Measurements from ENCODE around the gene PKN1.

Gene PKN1

DNA sequence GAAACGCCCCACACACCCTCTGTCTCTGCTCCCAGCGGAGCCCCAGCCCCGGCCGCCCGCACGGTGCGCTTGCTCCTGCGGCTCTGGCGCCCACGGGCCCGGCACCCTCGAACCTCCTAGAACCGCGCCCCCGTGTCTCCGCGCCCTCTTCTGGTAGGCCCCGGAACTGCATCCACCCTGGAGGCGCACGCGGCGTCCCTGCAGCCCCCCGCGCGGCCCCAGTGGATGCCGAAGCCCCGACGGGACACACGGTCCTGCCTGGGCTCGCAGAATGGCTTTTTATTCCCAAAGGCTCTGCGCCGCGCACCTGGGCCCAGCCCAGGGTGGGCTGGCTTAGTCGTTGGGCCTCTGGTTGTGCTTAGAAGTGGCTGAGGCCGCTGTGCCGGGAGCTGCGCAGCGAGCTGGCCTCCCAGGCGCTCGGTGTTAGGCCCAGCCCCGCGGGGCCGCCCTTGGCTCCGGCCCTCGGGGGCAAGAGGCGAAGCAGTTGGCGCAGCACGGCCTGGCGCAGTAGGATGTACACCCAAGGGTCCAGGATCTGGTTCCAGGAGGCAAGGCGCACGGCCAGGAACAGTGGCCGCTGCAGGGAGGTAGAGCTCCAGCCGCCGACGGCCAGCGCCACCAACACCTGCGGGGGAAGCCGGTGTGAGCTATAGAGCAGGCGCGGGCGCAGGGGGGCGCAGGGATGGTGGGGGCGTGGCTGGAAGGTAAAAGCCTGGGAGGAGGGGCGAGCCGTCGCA, 39.3 kb downstream of the PKN1 start:
- Mint-ChIP-seq H3K4me3 (peak overlapping the region in 1 of 3 experiments; percentile 41), H3K27me3 (ENCODE audit: low read depth) (peaks cover 5% of the 10 kb centered on the region), H3K27ac (no peak overlapping the region), H3K9me3 (no peaks in the 10 kb centered on the region), H3K4me1 (peaks cover 21% of the 10 kb centered on the region), H3K36me3 (ENCODE audit: low read depth) (peaks cover 17% of the 10 kb centered on the region)
- TF ChIP-seq, protein P1, sequence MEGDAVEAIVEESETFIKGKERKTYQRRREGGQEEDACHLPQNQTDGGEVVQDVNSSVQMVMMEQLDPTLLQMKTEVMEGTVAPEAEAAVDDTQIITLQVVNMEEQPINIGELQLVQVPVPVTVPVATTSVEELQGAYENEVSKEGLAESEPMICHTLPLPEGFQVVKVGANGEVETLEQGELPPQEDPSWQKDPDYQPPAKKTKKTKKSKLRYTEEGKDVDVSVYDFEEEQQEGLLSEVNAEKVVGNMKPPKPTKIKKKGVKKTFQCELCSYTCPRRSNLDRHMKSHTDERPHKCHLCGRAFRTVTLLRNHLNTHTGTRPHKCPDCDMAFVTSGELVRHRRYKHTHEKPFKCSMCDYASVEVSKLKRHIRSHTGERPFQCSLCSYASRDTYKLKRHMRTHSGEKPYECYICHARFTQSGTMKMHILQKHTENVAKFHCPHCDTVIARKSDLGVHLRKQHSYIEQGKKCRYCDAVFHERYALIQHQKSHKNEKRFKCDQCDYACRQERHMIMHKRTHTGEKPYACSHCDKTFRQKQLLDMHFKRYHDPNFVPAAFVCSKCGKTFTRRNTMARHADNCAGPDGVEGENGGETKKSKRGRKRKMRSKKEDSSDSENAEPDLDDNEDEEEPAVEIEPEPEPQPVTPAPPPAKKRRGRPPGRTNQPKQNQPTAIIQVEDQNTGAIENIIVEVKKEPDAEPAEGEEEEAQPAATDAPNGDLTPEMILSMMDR (IDR thresholded peaks at IDR 0.05; ENCODE audit: unreplicated experiment in 3 of 3) = peak; percentile 98 to 99 (median 99)

GRCh38 chr19:14473073-14473977, 40.2 kb downstream of the PKN1 start:
- Mint-ChIP-seq H3K4me3 (peak overlapping the region in 1 of 3 experiments; percentile 41), H3K4me1 (peaks cover 27% of the 10 kb centered on the region), H3K27me3 (ENCODE audit: low read depth) (peaks cover 5% of the 10 kb centered on the region), H3K9me3 (no peaks in the 10 kb centered on the region), H3K27ac (no peak overlapping the region), H3K36me3 (ENCODE audit: low read depth) (peaks cover 17% of the 10 kb centered on the region)
- TF ChIP-seq, protein P1 (IDR thresholded peaks at IDR 0.05; ENCODE audit: unreplicated experiment in 3 of 3) = no peak

DNA sequence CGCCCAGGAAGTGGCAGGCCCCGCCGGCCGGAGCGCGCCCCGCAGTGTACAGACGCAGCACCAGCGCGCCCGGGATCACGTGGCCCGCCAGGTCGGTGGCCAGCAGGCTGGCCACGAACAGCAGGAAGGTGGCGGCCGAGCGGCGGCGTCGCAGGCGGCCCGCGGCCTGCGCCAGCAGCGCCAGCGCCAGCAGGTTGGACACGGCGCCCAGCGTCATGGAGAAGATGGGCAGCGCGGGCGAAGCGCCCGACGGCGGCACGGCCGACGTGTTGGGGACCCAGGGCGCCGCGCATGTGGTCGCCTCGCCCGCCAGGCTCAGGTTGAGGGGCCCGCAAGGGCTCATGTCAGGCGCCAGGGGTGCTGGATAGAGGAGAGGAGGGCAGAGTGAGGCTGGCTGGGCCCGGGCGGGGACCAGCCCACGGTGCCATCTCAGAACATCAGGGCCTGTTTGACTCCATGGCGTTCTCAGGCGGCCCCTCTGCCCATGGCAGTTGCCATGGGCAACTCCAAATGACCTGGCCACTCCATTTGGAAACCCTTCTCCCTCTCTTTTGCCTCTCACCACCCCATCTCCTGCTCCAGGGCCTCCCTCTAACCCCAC, 41.0 kb downstream of the PKN1 start:
- no peaks in the 10 kb centered on the region for H3K9me3 Mint-ChIP-seq
- peak overlapping the region in 1 of 3 experiments; percentile 63 for H3K27ac Mint-ChIP-seq
- peaks cover 27% of the 10 kb centered on the region for H3K4me1 Mint-ChIP-seq
- H3K36me3 Mint-ChIP-seq (ENCODE audit: low read depth) = peaks cover 17% of the 10 kb centered on the region
- H3K27me3 Mint-ChIP-seq (ENCODE audit: low read depth) = peaks cover 5% of the 10 kb centered on the region
- peak overlapping the region; percentile 6 to 54 (median 48) for H3K4me3 Mint-ChIP-seq
- TF ChIP-seq, protein P1 (IDR thresholded peaks at IDR 0.05; ENCODE audit: unreplicated experiment in 3 of 3) = no peak

DNA sequence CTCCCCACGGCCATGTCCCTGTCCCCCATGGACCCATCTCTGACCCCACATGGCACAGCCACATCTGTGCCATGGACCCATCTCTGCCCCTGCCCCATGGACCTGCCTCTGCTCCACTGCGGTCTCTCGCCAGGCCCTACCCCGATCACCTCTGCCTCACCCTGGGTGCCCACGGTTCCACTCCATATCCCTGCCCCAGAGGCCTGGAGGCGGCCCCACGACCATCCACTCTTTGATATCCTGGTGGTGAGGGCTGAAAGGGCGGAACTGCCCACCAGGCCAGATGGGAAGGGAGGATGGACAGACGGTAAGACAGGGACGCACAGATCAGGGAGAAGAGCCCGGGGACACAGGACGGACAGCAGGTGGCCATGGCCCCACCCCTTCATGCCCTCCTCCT, 41.7 kb downstream of the PKN1 start:
- peak overlapping the region; percentile 26 to 54 (median 48) for H3K4me3 Mint-ChIP-seq
- peaks cover 5% of the 10 kb centered on the region for H3K27me3 Mint-ChIP-seq (ENCODE audit: low read depth)
- no peaks in the 10 kb centered on the region for H3K9me3 Mint-ChIP-seq
- H3K27ac Mint-ChIP-seq = peak overlapping the region in 1 of 3 experiments; percentile 63
- H3K4me1 Mint-ChIP-seq = peaks cover 27% of the 10 kb centered on the region
- TF ChIP-seq, protein P1 (IDR thresholded peaks at IDR 0.05; ENCODE audit: unreplicated experiment in 3 of 3) = no peak
- H3K36me3 Mint-ChIP-seq (ENCODE audit: low read depth) = peaks cover 11% of the 10 kb centered on the region

DNA sequence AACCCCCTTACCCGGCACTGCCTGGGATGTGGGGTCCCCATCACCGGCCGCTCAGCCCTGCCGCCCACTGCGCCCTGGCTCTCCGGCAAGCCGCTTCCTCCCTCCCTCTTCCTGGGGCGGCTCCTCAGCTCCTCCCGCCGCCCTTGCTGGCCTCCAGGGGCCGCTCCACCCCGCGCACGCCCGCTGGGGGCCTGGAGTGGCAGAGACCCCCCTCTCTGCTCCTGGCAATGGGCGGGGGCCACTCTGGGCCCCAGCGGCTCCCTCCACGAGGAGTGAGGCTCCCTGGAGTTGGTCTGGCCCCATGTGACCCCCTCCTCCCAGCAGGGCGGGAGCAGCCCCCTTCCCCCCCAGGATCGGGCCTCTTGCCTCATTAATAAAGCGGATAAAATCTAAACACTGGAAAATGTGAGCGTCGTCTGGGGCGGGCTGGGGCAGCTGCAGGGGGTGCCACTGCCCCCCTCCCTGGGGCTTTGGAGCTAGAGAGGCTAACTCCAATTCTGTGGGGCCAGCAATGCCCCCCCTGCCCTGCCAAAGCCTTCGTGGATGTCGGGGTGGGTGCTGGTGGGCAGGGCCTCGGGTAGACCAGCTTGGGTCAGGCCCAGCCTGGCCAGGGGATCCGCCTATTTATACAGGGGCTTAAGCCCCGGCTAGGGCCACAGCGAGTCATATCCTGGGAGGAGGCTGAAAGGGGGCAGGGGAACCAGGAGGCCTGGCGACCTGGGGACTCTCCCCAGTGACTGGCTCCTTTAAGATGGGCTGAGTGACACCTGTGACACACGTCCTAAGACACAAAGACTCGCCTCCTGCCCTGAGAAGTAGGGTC, 42.4 kb downstream of the PKN1 start, which contains the start of gene PTGER1:
TSS of gene PTGER1 (minus strand) at position 104 of the 823 bp plus-strand sequence. CDS start 1,034 bp downstream, outside the sequence.
- TF ChIP-seq, protein P1 (IDR thresholded peaks at IDR 0.05; ENCODE audit: unreplicated experiment in 3 of 3) = peak in 2 of 3 experiments; percentile 25 to 37
- Mint-ChIP-seq H3K9me3 (no peaks in the 10 kb centered on the region), H3K36me3 (ENCODE audit: low read depth) (peaks cover 8% of the 10 kb centered on the region), H3K27me3 (ENCODE audit: low read depth) (peaks cover 5% of the 10 kb centered on the region), H3K4me1 (peaks cover 27% of the 10 kb centered on the region), H3K27ac (peak within 1 kb of the TSS in 2 of 3 experiments; percentile 97 to 98), H3K4me3 (peak within 1 kb of the TSS; percentile 41 to 54 (median 48))

All from nephron (organoid).